Liver (tissue), 9 donors: ENCODE results near the gene C3orf20. TPM values are rescaled to one million over a fixed set of nuclear protein-coding genes. Genes with fewer than 3 reads are reported as not detected.

Experiments used
- DNase-seq: peaks from one replicate; pipeline ENCODE4 v3.0.0-alpha.2; 2017; ENCODE audit warnings: low spot score
- H3K27ac ChIP-seq, 2 donors: one replicate each; pipeline ENCODE4 v1.7.0; 2013; ENCODE audit warnings: inconsistent platforms in 2 of 2, low read length in 2 of 2, control low read depth in 1 of 2, low read depth in 1 of 2, mild to moderate bottlenecking in 1 of 2
- H3K27me3 ChIP-seq, 4 donors: one replicate each; pipeline versions ENCODE4 v1.6.1 to v1.7.0; 2013; ENCODE audit warnings: low read length in 3 of 4, inconsistent platforms in 1 of 4, mild to moderate bottlenecking in 1 of 4, moderate library complexity in 1 of 4; ENCODE audit not compliant: control insufficient read depth in 4 of 4, insufficient read depth in 4 of 4
- H3K36me3 ChIP-seq, 4 donors: one replicate each; pipeline versions ENCODE4 v1.6.1 to v1.7.0; 2013; ENCODE audit warnings: low read length in 3 of 4, mild to moderate bottlenecking in 3 of 4, low read depth in 1 of 4, moderate library complexity in 1 of 4; ENCODE audit not compliant: control insufficient read depth in 4 of 4, insufficient read depth in 3 of 4
- H3K4me1 ChIP-seq, 4 donors: one replicate each; pipeline versions ENCODE4 v1.6.1 to v1.7.0; 2013; ENCODE audit warnings: low read length in 3 of 4, mild to moderate bottlenecking in 3 of 4, moderate library complexity in 1 of 4; ENCODE audit not compliant: control insufficient read depth in 4 of 4, insufficient read depth in 4 of 4
- H3K4me3 ChIP-seq, 3 donors: one replicate each; pipeline versions ENCODE4 v1.6.1 to v1.7.0; 2013; ENCODE audit warnings: low read length in 3 of 3, control low read depth in 1 of 3, low read depth in 1 of 3, mild to moderate bottlenecking in 1 of 3
- H3K9ac ChIP-seq, 2 donors: one replicate each; pipeline ENCODE4 v1.7.0; 2013; ENCODE audit warnings: low read length in 2 of 2, mild to moderate bottlenecking in 2 of 2, moderate library complexity in 2 of 2, control low read depth in 1 of 2, low read depth in 1 of 2
- H3K9me3 ChIP-seq, 4 donors: one replicate each; pipeline versions ENCODE4 v1.6.1 to v1.7.0; 2013; ENCODE audit warnings: low read length in 3 of 4; ENCODE audit not compliant: control insufficient read depth in 4 of 4
- ATF3 ChIP-seq: IDR thresholded peaks from 2 replicates; pipeline ENCODE4 v1.6.1; 2016; ENCODE audit warnings: antibody characterized with exemption
- CTCF ChIP-seq: fragments of 150-350 bp; IDR thresholded peaks from 2 replicates; pipeline ENCODE4 v1.5.1; 2017; ENCODE audit warnings: improper control_type of control experiment, low read depth, low read length; ENCODE audit not compliant: missing input control
- EGR1 ChIP-seq, 2 donors: IDR thresholded peaks; 2 replicates each; pipeline ENCODE4 v1.6.1; 2016 to 2018; ENCODE audit warnings: antibody characterized with exemption in 2 of 2, low read depth in 2 of 2
- FOXA1 ChIP-seq: IDR thresholded peaks from 2 replicates; pipeline ENCODE4 v1.6.1; 2016; ENCODE audit warnings: antibody characterized with exemption
- FOXA2 ChIP-seq: IDR thresholded peaks from 2 replicates; pipeline ENCODE4 v1.6.1; 2016; ENCODE audit warnings: antibody characterized with exemption
- GABPA ChIP-seq, 2 donors: IDR thresholded peaks in 1 of 2; conservative IDR thresholded peaks in 1 of 2; 2 replicates each; pipeline ENCODE4 v1.6.1; 2016; ENCODE audit warnings: antibody characterized with exemption in 2 of 2, mild to moderate bottlenecking in 1 of 2, moderate library complexity in 1 of 2
- HNF4A ChIP-seq, 2 donors: conservative IDR thresholded peaks; 2 replicates each; pipeline ENCODE4 v1.6.1; 2016; ENCODE audit warnings: antibody characterized with exemption in 2 of 2, mild to moderate bottlenecking in 2 of 2
- HNF4G ChIP-seq: IDR thresholded peaks from 2 replicates; pipeline ENCODE4 v1.6.1; 2016; ENCODE audit warnings: antibody characterized with exemption
- JUND ChIP-seq, 2 donors: IDR thresholded peaks; 2 replicates each; pipeline ENCODE4 v1.6.1; 2016; ENCODE audit warnings: antibody characterized with exemption in 2 of 2
- MAX ChIP-seq: IDR thresholded peaks from 2 replicates; pipeline ENCODE4 v1.6.1; 2016; ENCODE audit warnings: antibody characterized with exemption
- NR2F2 ChIP-seq: IDR thresholded peaks from 2 replicates; pipeline ENCODE4 v1.6.1; 2016; ENCODE audit warnings: antibody characterized with exemption
- RAD21 ChIP-seq, 2 donors: IDR thresholded peaks; 2 replicates each; pipeline ENCODE4 v1.6.1; 2016; ENCODE audit warnings: antibody characterized with exemption in 2 of 2, mild to moderate bottlenecking in 2 of 2
- REST ChIP-seq: IDR thresholded peaks from 2 replicates; pipeline ENCODE4 v1.6.1; 2016; ENCODE audit warnings: antibody characterized with exemption, mild to moderate bottlenecking
- RXRA ChIP-seq, 2 donors: IDR thresholded peaks; 2 replicates each; pipeline ENCODE4 v1.6.1; 2017 to 2018; ENCODE audit warnings: antibody characterized with exemption in 2 of 2, mild to moderate bottlenecking in 1 of 2
- TAF1 ChIP-seq: conservative IDR thresholded peaks from 2 replicates; pipeline ENCODE4 v1.6.1; 2016; ENCODE audit warnings: antibody characterized with exemption, mild to moderate bottlenecking
- YY1 ChIP-seq: IDR thresholded peaks from 2 replicates; pipeline ENCODE4 v1.6.1; 2016; ENCODE audit warnings: antibody characterized with exemption, mild to moderate bottlenecking
- ZBTB33 ChIP-seq: IDR thresholded peaks from 2 replicates; pipeline ENCODE4 v1.6.1; 2016; ENCODE audit warnings: antibody characterized with exemption
- WGBS: extraction: QIAGEN DNeasy Blood & Tissue Kit; methylation state at CpG from one replicate; pipeline ENCODE4 v1.1.7; 2013; 5-methylcytosine and 5-hydroxymethylcytosine counted together
- polyA plus RNA-seq, 2 donors: library from polyadenylated mRNA; stranded (reverse) in 1 of 2; unstranded in 1 of 2; fragments of 200-250 nt in 1 of 2; fragments of >200 nt in 1 of 2; fragmentation: Nextera tagmentation in 1 of 2; extraction: Ambion mirVana in 1 of 2; gene quantifications; one replicate each; pipeline versions ENCODE4 v1.2.1 to v1.2.3, GENCODE V29; 2013 to 2015
- total RNA-seq, 2 donors: library from RNA; depleted of rRNA; stranded (reverse); fragments of >200 nt; gene quantifications; one replicate each; pipeline ENCODE4 v1.2.3, GENCODE V29; 2014
- donor health status: healthy.
- donor health status: healthy.
- donor health status: healthy.
- donor health status: healthy.
- donor health status: healthy.

Gene C3orf20
- total and polyA plus RNA-seq, 4 donors: 0.05 to 0.08 TPM; not detected in 2

GRCh38 chr3:14780927-14781507 lies 106.1 kb downstream of the C3orf20 start:
- Histone ChIP-seq H3K27me3 (no peaks in the 10 kb centered on the region), H3K36me3 (no peaks in the 10 kb centered on the region), H3K4me3 (no peak overlapping the region), H3K9ac (no peak overlapping the region), H3K4me1 (no peaks in the 10 kb centered on the region), H3K27ac (no peak overlapping the region), H3K9me3 (no peaks in the 10 kb centered on the region)
- WGBS: 23% methylated on average over 12 of the region's 12 CpGs
- TF ChIP-seq JUND (IDR thresholded peaks at IDR 0.05): no peak
- TF ChIP-seq FOXA2: peak; percentile 24
- TF ChIP-seq CTCF: peak; percentile 81
- TF ChIP-seq HNF4A (conservative IDR thresholded peaks at IDR 0.05): peak; percentile 35 to 53
- TF ChIP-seq ZBTB33: no peak
- peak; percentile 97 to 98 for TF ChIP-seq RAD21 (IDR thresholded peaks at IDR 0.05)
- peak; percentile 16 for TF ChIP-seq ATF3
- peak; percentile 65 to 75 for TF ChIP-seq RXRA (IDR thresholded peaks at IDR 0.05)
- peak; percentile 29 for TF ChIP-seq FOXA1
- peak; percentile 55 for DNase-seq

- no peak for TF ChIP-seq GABPA (IDR thresholded peaks at IDR 0.05 in 1 of 2, conservative IDR thresholded peaks at IDR 0.05 in 1 of 2)
- no peak for TF ChIP-seq HNF4A (conservative IDR thresholded peaks at IDR 0.05)
- TF ChIP-seq MAX: no peak
- no peak for TF ChIP-seq NR2F2
- TF ChIP-seq YY1: no peak
- TF ChIP-seq CTCF: no peak
- TF ChIP-seq TAF1: no peak
- TF ChIP-seq RXRA (IDR thresholded peaks at IDR 0.05): no peak
- no peak for TF ChIP-seq ATF3
- TF ChIP-seq FOXA1: no peak
- TF ChIP-seq RAD21 (IDR thresholded peaks at IDR 0.05): no peak
- TF ChIP-seq ZBTB33: no peak
- no peak for TF ChIP-seq HNF4G
- no peak for TF ChIP-seq EGR1 (IDR thresholded peaks at IDR 0.05; ENCODE audit: low read depth in 2 of 2)
- TF ChIP-seq REST: no peak
- TF ChIP-seq FOXA2: no peak
- no peak for TF ChIP-seq JUND (IDR thresholded peaks at IDR 0.05)
- Histone ChIP-seq H3K4me3 (no peak overlapping the region), H3K9me3 (no peaks in the 10 kb centered on the region), H3K27ac (no peak overlapping the region), H3K27me3 (no peaks in the 10 kb centered on the region), H3K36me3 (no peaks in the 10 kb centered on the region), H3K9ac (no peak overlapping the region), H3K4me1 (no peaks in the 10 kb centered on the region)
- WGBS: 91% methylated on average over 2 of the region's 2 CpGs
- no peak for DNase-seq
Observed at GRCh38 chr3:14783480-14784086, 108.6 kb downstream of the C3orf20 start.
